Measurements from ENCODE around the gene SNHG17.
"Not testable (repeated sequence)": the region's sequence is repeated elsewhere in the genome, so short reads cannot be mapped to it uniquely, and the experiment has no call there.

SNHG17 gene

DNA sequence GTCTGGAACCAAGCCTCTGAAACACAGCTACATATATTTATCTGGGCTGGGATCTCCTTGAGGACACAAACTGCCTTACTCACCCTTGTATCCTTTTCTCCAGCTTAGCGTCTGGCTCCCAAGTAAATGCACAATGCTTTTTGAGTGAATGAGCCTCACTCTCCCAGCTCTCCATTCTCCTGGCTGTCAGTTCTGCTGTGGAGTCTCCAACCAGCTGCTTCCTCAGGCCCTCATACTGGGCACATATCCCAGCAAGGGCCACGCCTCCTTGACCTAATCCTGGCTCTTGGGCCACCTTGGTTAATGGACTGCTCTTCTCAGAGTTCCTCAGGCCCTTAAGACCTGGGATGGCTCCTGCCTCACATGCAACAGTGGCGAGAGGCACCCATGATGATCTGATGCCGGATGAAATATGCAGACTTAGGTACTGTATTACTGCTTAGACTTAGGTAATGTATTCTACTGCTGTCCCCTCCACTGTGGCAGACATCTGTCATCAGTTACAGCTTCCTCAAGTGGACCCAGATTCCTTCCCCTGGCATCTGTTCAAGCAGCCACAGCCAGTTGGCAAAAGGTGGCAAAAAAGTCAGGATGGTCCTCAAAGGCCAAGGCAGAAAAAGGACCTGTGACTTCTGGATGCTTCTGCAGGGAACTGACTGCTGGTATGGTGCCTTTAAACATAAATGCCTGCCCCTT, 16.5 kb downstream of the SNHG17 start:
- no peak for DNase-seq

DNA sequence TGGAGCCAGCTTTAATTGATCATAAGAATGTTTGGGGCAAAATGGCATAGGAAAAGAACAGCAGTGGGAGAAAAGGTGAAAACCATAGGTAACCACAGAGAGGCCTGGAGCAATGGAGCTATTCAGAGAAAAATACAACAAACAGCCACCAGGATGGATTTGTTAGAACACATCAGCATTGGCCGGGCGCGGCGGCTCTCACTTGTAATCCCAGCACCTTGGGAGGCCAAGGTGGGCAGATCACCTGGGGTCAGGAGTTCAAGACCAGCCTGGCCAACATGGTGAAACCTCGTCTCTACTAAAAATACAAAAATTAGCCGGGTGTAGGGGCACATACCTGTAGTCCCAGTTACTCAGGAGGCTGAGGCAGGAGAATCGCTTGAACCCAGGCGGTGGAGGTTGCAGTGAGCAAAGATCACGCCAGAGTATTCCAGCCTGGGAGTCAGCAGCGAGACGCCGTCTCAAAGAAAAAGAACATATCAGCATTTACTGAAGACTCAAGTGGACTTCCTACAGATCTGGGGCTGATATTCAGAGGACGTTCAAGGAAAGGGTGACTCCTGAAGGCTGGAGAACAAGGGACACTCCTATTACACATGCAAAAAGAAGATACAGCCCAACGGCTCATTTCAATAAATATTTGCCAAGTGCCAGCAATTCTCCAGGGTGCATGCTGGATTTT, 20.2 kb downstream of the SNHG17 start:
- DNase-seq, result no peak

DNA sequence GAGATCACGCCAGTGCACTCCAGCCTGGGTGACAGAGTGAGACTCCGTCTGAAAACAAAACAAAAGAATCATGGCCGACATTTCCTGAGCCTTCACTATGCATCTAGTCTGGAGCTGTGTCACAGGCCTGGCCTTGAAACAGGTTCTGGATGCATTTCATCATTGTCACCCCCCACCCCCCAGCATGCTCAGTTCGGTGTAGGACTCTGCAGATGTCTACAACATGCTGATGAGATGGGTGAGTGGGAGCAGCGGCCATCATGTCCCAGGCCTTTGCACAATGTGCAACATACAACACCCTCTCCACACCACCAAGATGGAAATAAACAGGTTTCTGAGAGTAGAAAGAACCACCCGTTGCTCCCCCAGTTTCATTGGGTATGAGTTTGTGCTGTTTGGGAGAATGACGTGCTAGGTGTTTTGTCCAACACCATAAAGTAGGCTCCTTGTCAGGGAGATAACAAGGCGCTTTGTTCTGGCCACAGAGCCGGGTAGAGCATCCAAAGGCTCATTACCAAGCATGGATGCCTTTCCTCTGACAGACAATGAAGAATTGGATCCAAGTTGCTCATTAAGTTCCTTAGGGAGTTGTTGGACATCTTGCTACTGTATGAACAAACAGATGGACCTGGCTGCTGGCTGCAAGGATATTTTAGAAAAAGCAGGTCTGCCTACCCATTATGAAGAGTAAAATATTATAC, 22.1 kb downstream of the SNHG17 start:
- DNase-seq, result no peak

- DNase-seq, result not testable (repeated sequence)
These were observed 27.3 kb downstream of the SNHG17 start for GRCh38 chr20:38407822-38408221.

DNA sequence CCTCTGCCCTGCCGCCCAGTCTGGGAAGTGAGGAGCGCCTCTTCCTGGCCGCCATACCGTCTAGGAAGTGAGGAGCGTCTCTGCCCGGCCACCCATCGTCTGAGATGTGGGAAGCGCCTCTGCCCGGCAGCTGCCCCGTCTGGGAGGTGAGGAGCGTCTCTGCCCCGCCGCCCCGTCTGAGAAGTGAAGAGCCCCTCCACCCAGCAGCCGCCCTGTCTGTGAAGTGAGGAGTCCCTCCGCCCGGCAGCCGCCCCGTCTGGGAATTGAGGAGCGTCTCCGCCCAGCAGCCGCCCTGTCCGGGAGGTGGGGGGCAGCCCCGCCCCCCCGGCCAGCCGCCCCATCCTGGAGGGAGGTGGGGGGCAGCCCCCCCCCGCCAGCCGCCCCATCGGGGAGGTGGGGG, 27.8 kb downstream of the SNHG17 start:
- DNase-seq, result no peak

GRCh38 chr20:38406476-38406875, 28.7 kb downstream of the SNHG17 start:
- no peak for DNase-seq

DNA sequence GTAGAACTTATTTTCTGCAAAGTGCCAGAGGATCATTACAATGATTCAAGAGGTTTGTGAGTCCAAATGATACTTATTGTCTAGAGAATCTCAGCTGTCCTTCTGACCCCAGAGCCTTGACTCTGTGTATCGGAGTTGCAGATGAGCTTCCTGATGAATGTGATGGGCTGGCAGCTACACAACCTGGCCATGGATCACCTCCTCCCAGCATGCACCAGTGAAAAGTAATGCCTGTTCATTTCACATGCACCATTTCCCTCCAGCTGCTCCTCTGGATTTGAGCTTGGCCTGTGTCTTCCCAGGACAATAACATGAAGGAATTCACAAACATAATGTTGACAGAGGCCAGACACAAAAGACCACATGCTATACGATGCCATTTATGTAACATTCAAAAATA, 30.0 kb downstream of the SNHG17 start:
- no peak for DNase-seq

GRCh38 chr20:38404016-38404415, 31.1 kb downstream of the SNHG17 start:
- DNase-seq, result no peak

- DNase-seq, result no peak
These were observed 32.3 kb downstream of the SNHG17 start for GRCh38 chr20:38402816-38403215.

DNA sequence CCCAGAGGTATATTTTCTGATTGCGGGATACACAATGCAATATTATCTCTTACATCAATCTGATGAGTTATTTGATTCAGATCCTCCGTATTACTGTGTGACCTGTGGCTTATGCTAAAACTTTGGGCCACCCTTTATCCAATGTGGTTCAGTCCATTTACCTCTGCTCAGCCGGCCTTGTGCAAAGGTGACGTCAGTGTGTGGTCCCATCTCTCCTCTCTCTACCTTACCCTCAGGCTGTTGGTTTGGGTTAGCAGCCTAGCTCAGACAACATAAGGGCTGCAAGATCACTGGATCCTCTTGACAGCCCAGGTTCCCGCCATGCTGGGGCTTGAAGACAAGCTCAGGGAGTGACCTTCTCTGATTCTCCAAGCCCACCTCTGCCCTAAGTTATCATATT, 33.0 kb downstream of the SNHG17 start:
- DNase-seq, result no peak

DNA sequence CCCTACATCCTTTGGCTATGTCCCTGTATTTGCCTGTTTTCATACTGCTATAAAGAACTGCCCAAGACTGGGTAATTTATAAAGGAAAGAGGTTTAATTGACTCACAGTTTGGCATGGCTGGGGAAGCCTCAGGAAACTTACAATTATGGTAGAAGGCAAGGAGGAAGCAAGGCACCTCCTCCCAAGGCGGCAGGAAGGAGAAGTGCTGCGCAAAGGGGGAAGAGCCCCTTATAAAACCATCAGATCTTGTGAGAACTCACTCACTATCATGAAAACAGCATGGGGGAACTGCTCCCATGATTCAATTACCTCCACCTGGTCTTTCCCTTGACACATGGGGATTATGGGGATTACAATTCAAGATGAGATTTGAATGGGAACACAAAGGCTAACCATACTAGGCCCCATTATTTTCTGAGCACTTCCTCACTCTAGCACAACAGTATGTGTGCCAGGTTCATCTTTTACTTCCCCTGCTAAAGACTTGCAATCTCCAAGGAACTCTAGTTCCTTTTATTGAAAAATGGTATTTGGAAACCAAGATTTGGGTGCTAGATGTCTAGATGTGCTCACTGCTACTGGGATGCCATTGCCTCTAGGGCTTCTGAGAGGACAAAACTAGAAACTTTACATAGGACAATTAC, 39.3 kb downstream of the SNHG17 start:
- not testable (repeated sequence) for DNase-seq

DNA sequence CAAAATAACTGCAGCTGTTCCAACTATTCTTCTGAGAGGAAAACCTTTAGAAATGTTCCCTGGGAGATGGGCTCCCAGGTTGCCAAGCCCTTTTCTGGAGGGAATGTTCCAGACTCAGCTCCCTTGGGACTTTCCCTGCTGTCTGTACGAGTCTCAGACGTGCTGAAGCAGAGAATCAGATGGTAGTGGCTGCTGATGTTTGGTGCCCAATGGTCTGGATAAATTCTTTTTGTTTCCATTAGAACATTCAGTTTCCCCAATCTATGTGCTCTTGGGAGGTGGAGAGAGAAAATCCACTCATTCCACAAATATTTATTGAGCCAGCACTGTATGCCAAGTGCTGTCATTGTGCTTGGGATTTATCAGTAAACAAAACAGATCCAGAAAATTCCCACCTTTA, 40.0 kb downstream of the SNHG17 start:
- DNase-seq, result no peak

DNA sequence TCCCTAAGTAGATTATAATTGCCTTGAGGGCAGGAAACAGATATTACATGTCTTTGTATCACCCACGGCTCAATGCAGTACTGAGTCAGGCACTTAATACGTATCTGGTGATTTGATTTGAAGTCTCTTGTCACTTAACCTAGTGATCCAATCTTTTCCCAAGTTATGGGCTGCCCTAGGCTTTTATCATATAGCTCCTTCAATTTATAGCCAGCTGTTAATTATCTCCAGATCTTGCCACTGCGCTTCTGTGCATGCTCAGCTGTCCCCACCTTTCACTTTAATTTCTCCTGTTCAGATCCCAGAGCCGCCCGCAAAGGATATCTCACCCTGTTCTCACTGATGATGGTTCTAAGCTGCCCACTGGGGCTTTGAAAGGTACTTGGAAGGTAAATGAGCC, 41.9 kb downstream of the SNHG17 start:
- DNase-seq, result no peak

DNA sequence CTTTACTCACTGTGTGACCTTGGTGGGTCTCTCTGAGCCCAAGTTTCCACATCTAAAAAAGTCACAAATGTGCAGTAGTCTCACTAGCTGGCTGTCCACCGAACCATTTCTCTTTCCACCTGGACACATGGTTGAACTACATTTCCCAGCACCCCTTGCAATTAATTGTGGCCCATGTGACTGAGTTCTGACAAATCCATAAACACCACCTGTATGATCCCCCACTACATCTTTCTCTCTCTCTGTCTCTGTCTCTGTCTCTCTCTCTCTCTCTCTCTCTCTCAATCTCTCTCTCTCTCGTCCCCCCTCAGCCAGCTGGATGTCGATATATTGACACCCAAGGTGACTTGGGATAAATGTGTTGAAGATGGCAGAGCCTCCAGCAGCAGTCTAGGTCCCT, 42.8 kb downstream of the SNHG17 start:
- DNase-seq, result no peak

- DNase-seq, result no peak
These were observed 47.2 kb downstream of the SNHG17 start for GRCh38 chr20:38387953-38388352.

DNA sequence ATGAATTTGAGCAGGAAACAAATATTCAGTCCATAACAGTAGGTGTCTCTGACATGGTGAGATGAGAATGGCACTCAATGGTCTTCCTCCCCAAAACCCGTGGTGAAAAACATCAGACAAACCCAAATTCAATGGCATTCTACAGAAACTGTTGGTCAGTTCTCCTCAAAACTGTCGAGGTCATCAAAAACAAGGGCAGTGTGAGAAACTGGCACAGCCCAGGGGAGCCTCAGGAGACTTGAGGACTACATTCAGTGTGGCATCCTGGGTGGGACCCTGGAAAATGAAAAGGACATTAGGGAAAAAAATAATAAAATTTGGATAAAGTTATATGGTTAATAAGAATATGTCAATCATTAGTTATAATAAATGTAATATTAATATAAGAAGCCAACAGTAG, 48.3 kb downstream of the SNHG17 start:
- DNase-seq, result no peak

DNA sequence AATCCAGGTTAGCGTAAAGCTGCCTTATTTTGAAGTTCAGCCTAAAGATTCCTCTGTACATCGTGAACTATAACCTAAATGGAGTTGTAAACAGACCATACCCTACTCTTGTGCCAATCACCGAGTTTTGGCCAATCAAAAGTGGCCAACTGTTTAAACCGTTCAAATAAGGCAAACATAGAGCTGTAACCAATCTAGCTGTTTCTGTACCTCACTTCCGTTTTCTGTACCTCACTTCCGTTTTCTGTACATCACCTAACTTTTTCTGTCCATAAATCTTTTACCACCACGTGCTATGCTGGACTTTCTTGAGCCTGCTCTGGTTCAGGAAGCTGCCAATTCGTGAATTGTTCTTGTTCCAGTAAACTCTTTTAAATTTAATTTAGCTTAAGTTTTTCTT, 49.1 kb downstream of the SNHG17 start:
- no peak for DNase-seq

- no peak for DNase-seq
These were observed 52.0 kb downstream of the SNHG17 start for GRCh38 chr20:38383147-38383546.

DNA sequence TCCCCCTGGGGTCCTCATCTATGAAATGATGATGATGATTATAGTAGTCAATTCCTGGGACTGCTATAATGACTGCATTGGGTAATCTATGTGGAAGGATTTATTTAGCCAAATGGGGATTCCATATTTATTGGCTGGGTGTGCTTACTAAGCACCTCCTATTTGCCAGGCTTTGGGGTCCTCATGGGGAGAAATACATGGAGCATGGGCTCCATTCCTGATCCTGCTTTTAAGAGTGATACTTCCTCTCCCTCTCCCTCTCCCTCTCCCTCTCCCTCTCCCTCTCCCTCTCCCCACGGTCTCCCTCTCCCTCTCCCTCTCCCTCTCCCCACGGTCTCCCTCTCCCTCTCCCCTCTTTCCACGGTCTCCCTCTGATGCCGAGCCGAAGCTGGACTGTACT, 57.3 kb downstream of the SNHG17 start:
- DNase-seq, result not testable (repeated sequence)

- DNase-seq, result no peak
These were observed 58.0 kb downstream of the SNHG17 start for GRCh38 chr20:38377039-38377685.

- DNase-seq, result no peak
These were observed 61.2 kb downstream of the SNHG17 start for GRCh38 chr20:38373898-38374297.

DNA sequence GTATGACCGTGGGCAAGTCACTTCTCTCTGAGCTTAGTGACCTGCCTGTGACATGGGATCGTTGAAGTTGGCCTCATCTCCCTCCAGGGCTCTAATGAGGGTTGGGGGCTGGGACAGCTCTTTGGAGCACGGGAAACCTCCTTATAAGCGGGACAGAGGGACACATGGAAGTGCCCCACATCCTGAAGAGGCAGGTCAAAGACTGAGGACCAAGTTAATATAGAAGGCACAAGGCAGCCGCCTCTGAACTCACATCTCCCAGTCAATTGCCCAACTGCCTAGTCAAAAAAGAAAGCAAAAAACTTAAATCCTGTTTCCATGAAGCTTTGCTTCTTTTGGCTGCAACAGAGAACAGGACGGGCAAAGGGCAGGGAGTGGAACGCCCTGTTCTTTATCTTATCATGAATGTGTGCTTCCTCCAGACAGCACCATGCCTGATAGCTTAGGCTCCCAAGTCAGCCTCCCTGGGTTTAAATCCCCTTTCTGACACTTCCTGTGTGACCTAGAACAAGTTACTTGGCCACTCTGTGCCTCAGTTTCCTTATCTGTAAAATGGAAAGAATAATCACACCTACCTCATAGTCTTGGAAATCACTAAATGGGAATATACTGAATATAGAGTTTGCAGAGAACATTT, 61.8 kb downstream of the SNHG17 start:
- DNase-seq, result no peak

GRCh38 chr20:38372806-38373205, 62.3 kb downstream of the SNHG17 start:
- DNase-seq, result no peak

Measured in KG1 (cell line).